ENCODE measurements around the gene CXCR6. TPM values are rescaled to one million over a fixed set of nuclear protein-coding genes. Genes with fewer than 3 reads are reported as not detected.
A peak's percentile ranks its signal among the peaks of the same experiment; 100 is the strongest.

The CXCR6 gene
- total RNA-seq, 2 donors from 2014 or later = 2.2 to 4.9 TPM

GRCh38 chr3:45966950-45967640 lies 23.8 kb downstream of the CXCR6 start:
- Histone ChIP-seq H3K4me1 (ENCODE audit: control insufficient read depth in 1 of 2, low read depth in 2 of 2) (peaks cover 23 to 52% of the 10 kb centered on the region in 2 donors), H3K9me3 (no peaks in the 10 kb centered on the region), H3K27me3 (replicated peaks; ENCODE audit: insufficient read depth) (no peaks in the 10 kb centered on the region), H3K36me3 (peaks cover 63% of the 10 kb centered on the region), H3K27ac (peak overlapping the region; percentile 14 to 45), H3K4me3 (no peak overlapping the region)
- TF ChIP-seq CTCF (IDR thresholded peaks at IDR 0.05) = no peak
- DNase-seq (ENCODE audit: low spot score) (no peak), ATAC-seq (ENCODE audit: insufficient number of reproducible peaks, low FRiP score, low read depth) (no peak)

DNA sequence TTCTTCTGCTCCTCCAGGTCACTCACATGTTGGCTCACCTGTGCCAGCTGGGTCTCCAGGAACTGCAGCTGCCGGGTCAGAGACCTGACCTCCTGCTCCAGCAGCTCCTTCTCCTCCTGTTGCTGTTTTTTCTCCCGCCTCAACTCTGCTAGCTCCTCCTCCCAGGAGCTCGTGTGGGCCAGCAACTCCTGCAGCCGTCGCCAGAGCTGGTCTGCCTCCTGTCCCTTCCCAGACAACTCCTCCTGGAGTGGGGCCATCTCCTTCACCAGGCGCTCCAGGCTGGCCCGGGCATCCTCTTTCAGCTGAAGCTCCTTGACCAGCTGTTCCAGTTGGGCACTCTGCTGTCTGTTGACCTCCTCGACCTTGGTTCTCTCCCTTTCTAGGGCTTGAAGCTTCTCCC lies 24.5 kb downstream of the CXCR6 start:
- H3K36me3 ChIP-seq = peaks cover 56% of the 10 kb centered on the region
- peak overlapping the region; percentile 45 to 52 for H3K27ac ChIP-seq
- DNase-seq (ENCODE audit: low spot score) (no peak), ATAC-seq (ENCODE audit: insufficient number of reproducible peaks, low FRiP score, low read depth) (no peak)
- TF ChIP-seq CTCF (IDR thresholded peaks at IDR 0.05) = no peak
- no peaks in the 10 kb centered on the region for H3K9me3 ChIP-seq
- no peak overlapping the region for H3K4me3 ChIP-seq
- H3K4me1 ChIP-seq (ENCODE audit: control insufficient read depth in 1 of 2, low read depth in 2 of 2) = peaks cover 26 to 57% of the 10 kb centered on the region in 2 donors
- H3K27me3 ChIP-seq (replicated peaks; ENCODE audit: insufficient read depth) = no peaks in the 10 kb centered on the region

DNA sequence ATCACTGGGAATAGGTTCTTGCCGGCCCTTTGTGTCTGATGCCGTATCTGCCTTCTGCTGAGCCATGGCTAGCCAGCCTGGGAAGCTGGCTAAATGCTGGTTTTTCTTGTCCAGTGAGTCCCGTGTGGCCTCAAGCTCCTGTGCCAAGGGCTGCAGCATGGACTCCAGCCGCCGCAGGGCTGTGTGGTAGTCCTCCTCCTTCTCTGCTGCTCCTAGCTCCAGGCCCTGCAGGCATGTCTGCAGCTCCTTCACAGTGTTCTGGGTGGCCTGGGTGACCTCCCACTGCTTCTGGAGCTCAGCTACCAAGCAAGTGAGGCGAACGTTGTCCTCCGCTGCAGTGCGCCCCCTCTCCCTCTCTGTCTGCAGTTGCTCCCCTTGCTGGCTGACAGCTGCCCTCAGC lies 24.9 kb downstream of the CXCR6 start:
- H3K9me3 ChIP-seq = no peaks in the 10 kb centered on the region

GRCh38 chr3:45968706-45969105 lies 25.4 kb downstream of the CXCR6 start:
- peaks cover 48% of the 10 kb centered on the region for H3K36me3 ChIP-seq
- H3K4me3 ChIP-seq = no peak overlapping the region
- no peak for DNase-seq (ENCODE audit: low spot score)
- H3K27ac ChIP-seq = peak overlapping the region; percentile 45 to 52
- no peak for ATAC-seq (ENCODE audit: insufficient number of reproducible peaks, low FRiP score, low read depth)
- no peaks in the 10 kb centered on the region for H3K9me3 ChIP-seq
- peaks cover 33 to 67% of the 10 kb centered on the region in 2 donors for H3K4me1 ChIP-seq (ENCODE audit: control insufficient read depth in 1 of 2, low read depth in 2 of 2)
- no peak for TF ChIP-seq CTCF (IDR thresholded peaks at IDR 0.05)
- H3K27me3 ChIP-seq (replicated peaks; ENCODE audit: insufficient read depth) = no peaks in the 10 kb centered on the region

More for the DNA sequence above, 24.9 kb downstream of the CXCR6 start:
- peaks cover 53% of the 10 kb centered on the region for H3K36me3 ChIP-seq
- peak overlapping the region; percentile 45 to 52 for H3K27ac ChIP-seq
- H3K4me1 ChIP-seq (ENCODE audit: control insufficient read depth in 1 of 2, low read depth in 2 of 2) = peaks cover 29 to 61% of the 10 kb centered on the region in 2 donors
- no peak for TF ChIP-seq CTCF (IDR thresholded peaks at IDR 0.05)
- no peaks in the 10 kb centered on the region for H3K27me3 ChIP-seq (replicated peaks; ENCODE audit: insufficient read depth)
- DNase-seq (ENCODE audit: low spot score) (no peak), ATAC-seq (ENCODE audit: insufficient number of reproducible peaks, low FRiP score, low read depth) (no peak)
- no peak overlapping the region for H3K4me3 ChIP-seq

- peak overlapping the region; percentile 45 to 61 for H3K27ac ChIP-seq
- no peak for TF ChIP-seq CTCF (IDR thresholded peaks at IDR 0.05)
- ATAC-seq (ENCODE audit: insufficient number of reproducible peaks, low FRiP score, low read depth) = no peak
- H3K9me3 ChIP-seq = no peaks in the 10 kb centered on the region
- H3K36me3 ChIP-seq = peaks cover 43% of the 10 kb centered on the region
- peaks cover 33 to 70% of the 10 kb centered on the region in 2 donors for H3K4me1 ChIP-seq (ENCODE audit: control insufficient read depth in 1 of 2, low read depth in 2 of 2)
- no peak for DNase-seq (ENCODE audit: low spot score)
- no peaks in the 10 kb centered on the region for H3K27me3 ChIP-seq (replicated peaks; ENCODE audit: insufficient read depth)
- H3K4me3 ChIP-seq = no peak overlapping the region
Observed at GRCh38 chr3:45969116-45969515, 25.9 kb downstream of the CXCR6 start.
